HG02642 (cell line): ENCODE results near the gene FIGN.

Experiments used
- ATAC-seq: cut with Tn5 transposase; IDR thresholded peaks from one replicate; pipeline ENCODE4 v1.9.1; 2021; ENCODE audit warnings: mild to moderate bottlenecking; ENCODE audit not compliant: unreplicated experiment, poor library complexity

The FIGN gene

DNA sequence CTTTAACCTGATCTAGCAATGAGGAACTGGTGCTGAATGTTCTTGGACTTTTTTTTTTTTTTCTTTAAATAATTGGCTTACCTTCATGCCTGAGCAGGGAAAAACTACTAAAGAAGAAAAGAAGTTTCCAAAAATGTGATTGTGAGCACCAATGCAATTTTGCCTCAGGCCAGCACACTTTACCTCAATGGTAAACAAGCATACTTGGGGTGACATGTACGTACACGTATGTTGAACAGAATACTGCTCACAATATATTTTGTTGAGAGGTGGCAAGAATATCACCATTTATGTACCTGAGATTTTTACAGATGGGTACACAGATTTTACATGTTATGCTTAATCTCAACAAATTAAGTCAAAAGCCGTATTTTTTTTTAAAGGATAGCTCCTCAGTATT lies 144.3 kb downstream of the FIGN start:
- ATAC-seq, result no peak

DNA sequence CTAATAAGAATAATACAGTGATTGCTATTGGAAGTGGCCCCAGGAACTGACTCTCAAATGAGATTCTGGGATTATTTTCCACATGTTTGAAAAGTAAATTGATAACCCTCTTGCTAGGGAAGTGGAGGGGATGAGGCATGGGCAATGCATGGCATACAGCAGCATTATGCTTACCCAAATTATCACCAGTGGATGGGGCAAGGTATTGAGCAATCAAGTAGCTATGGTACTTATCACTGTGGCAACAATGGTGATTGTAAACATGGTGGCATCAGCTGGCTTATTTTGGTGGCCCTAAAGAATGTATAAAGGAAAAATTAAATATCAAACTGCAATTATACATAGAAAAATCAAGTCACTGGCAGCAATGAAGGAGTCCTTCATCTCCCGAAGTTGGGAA lies 155.1 kb downstream of the FIGN start:
- no peak for ATAC-seq

- ATAC-seq, result no peak
Measured at GRCh38 chr2:163574309-163574708, 161.5 kb downstream of the FIGN start.

DNA sequence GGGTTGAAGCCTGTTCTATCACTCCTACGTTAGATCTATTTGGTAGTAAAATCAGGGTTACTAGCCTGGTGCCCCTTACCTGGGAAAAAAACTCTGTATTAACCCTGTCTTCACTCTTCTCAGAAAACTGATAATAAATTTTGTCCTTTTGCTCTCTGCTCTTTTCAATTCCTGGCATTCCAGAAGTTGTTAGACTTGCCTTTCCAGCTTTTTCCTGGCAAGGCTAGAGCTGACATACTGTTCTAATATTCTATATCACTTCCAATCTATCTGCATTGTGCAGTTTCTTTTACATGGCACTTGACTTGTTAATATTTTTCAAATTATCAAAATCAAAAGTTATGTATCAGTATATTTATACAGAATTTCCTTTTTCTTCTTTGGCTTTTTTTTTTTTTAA lies 162.2 kb downstream of the FIGN start:
- no peak for ATAC-seq

DNA sequence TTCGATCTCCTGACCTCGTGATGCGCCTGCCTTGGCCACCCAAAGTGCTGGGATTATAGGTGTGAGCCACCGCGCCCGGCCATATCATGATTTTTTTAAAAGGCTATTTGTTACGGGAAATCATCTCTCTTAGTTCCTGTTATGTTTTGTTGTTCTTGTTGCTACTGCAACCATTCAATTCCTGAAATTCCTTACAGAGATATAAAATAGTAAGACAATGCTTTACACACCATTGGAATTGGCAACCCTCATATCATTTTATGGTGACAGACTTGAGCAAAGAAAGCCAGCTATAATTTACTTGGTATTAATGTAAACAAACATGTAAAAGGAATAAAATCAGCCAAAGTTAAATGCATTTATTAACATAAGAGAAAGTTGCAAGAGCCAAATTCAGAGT lies 163.0 kb downstream of the FIGN start:
- ATAC-seq, result no peak

DNA sequence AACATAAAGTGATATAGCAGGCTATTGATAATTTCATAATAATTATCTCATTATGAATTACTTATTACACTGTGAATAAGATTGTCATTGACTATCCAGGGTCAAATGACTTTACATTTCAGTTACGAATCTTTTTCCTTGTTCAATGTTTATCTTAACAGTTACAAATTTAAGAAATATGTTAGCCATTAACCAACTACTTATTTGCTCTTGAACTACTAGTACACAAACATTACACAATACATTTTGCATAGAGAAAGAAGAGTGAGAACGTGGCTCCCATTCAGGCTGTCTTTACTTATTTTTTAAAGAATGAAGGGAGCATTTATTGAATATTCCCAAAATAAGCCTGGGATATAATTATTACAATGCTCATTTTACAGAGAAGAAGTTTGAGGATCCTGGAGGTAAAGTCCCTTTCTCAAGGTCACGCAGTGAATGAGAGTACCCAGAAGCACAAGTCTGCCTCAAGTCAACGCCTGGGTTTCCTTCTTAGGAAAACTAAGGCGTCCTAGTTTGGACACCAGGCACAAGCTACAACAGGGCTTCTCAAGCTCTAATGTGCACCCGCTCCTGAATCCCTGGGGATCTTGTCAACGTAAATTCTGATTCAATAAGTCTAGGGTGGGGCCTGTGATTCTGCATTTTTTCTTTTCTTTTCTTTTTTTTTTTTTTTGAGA lies 164.2 kb downstream of the FIGN start:
- no peak for ATAC-seq

DNA sequence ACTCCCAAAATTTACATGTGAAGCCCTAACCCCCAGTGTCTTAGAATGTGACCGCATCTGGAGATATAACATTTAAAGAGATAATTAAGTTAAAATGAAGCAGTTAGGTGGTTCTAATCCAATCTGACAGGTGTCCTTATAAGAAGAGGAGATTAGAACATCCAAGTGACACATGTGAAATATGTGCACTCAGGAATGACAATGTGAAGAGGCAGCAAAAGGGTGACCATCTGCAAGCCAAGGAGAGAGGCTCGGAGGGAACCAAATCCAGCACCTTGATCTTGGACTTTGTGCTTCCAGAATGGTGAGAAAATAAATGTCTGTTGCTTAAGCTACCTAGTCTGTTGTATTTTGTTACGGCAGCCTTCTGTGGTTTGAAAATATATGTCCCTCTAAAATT lies 165.4 kb downstream of the FIGN start:
- ATAC-seq, result no peak

DNA sequence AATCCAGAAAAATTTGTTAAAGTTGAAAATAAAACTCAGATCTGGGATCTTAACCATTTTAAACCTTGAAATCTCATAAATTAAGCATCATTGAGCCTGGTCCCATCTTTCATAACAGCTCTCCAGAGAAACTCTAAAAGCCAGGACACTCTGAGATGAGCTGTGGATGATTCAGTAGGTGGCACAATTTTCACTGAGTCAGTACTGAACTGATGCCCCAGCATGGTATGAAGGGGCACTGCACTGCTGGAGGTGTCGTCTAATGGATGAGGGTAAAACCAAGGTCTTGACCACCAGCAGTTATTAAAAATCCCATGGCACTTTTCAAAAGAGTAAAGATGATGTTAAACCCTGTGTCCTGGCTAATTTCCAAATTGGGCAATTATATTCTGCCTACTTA lies 170.6 kb downstream of the FIGN start:
- no peak for ATAC-seq

DNA sequence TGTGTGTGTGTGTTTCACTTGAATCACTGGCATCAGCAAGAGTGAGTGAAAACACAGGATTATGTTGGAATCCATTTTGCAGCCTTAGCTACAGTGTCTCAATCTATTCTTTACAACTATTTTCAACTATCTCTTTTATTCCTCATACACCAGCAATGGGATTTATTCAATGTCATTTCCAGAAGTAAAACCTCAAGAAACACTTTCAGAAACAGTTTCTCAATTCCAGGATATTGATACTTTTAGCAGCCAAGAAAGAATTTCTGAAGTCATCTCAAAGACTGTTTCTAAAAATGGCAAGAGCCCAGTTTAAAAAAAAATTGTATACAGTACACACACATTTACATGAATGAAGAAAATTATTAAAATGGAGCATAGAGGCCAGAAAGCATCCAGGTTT lies 171.6 kb downstream of the FIGN start:
- ATAC-seq, result no peak

GRCh38 chr2:163563336-163563735 lies 172.5 kb downstream of the FIGN start:
- ATAC-seq, result no peak

DNA sequence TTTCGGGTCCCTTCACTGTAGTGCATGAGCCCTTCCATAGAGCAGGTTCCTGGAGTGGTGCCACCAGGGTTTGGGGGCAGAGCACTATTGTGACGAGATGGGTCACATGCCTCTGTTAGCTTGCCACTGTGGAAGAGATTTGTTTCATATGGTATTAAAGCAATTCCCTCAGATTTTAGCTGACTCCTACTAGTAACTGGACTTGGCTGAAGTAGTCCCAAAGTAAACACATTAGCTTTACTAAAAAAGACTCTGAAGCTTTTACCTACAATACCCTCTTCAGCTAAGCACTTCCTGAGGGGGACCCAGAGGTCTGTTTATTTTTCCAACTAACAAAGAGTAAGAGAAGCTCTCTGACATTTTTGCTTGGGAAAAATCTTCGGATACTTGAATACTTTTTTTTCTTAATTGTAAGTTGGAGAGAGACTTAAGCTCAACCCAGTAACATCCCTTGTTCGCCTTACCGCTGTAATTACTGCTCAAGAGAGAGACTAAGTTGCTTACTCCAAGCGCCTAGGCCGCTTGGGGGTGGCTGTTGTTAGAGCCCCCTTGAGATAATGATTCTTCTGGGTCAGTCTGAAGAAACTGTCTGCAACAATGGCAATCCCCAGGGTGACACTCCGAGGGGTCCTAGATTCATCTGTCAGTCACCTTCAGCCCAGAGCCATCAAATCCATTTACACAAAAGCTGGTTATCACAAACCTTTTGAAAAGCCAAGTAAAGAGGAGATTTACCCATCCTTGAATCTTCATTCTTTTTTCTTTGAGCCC lies 177.4 kb downstream of the FIGN start:
- no peak for ATAC-seq

GRCh38 chr2:163556511-163556910 lies 179.3 kb downstream of the FIGN start:
- ATAC-seq, result no peak

DNA sequence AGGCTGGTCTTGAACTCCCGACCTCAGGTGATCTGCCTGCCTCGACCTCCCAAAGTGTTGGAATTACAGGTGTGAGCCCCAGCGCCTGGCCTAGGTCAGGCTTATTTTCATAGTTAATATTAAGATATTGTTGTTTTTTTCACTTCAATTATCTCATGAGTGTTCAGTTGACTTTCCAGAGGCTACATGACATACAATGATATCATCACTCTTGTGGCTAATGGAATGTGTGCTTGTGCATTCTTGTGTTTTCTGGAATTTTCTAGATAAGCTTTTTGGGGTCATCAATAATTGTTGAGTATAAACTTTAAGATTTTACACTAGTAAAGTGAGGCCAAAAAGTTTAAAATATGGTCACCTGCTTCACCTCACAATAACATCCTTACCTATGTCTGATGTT lies 180.9 kb downstream of the FIGN start:
- ATAC-seq, result no peak

DNA sequence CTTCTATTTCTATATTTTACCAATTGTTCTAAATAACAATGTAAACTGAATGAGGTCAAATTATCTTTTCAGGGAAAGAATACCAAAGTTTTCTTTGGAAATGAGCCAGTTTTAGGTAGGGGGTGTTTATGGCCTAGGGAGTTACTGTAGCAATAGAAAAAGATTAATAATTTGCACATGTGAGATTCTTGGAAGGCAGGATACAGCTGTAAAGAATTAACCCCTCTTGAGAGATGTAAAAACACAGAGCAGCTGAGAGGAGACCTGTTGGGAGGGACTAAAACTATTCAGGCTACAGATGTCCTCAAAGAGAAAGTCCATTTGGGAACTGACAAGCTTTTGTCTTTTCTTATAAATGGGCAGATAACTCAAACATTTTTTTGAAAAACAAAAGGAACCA lies 182.2 kb downstream of the FIGN start:
- no peak for ATAC-seq

GRCh38 chr2:163552758-163553157 lies 183.1 kb downstream of the FIGN start:
- no peak for ATAC-seq

DNA sequence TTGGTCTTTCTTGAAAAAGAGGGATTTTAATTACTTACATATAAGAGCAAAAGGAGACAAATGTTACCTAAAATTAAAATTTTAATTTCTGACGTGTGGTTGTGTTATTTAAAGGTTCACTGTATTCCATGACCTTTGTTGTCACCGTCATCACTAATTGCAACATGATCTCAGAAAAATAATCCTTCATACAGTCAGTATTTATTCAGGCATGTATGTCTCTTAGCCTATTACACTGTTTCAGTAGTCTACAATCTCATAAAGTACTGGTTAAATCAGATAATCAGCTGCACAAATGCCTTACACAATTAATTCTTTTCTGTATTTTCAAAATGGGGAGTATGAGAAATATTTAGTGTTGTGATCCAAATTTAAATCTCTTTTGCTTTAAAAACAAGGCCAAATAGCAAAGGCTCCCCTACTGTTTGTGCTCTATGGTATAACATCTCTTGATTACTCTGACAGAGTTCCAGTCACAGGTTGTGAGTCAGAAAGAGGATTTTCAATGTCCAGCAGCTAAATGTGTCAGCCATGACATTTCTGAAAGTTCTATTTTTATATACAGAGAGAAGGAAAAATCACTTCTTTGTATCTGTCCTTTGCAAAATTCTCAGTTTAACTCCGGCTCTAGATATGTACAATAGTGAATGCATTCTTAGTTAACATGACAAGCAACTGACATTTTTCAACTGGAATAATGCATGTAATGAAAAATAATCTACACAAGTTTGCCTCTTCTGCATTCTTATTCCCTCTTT lies 184.0 kb downstream of the FIGN start:
- no peak for ATAC-seq

GRCh38 chr2:163548970-163549369 lies 186.8 kb downstream of the FIGN start:
- ATAC-seq, result no peak
